Naive thymus-derived CD4-positive, alpha-beta T cell (primary cell): ENCODE data around the gene CCDC149. TPM values are rescaled to one million over a fixed set of nuclear protein-coding genes. Genes with fewer than 3 reads are reported as not detected.

ENCODE experiments used
- ATAC-seq: fragments of 150-1000 bp; cut with Tn5 transposase; 2 replicates; pipeline ENCODE4 v1.10.0; 2021; ENCODE audit warnings: mild to moderate bottlenecking, moderate library complexity
- CTCF ChIA-PET: fragments of 350-600 bp; sonication (Branson Sonifier 250); formaldehyde crosslinking; loops from one replicate; lab custom pipeline; 2021; ENCODE audit warnings: antibody characterized with exemption; lab: Charles Lee
- POLR2A ChIA-PET: fragments of 350-600 bp; sonication (Branson Sonifier 250); formaldehyde crosslinking; loops from one replicate; lab custom pipeline; 2021; ENCODE audit warnings: antibody characterized with exemption, inconsistent platforms; lab: Charles Lee
- DNase-seq, 9 donors: peaks; one replicate each; pipeline versions ENCODE4 v3.0.0 to v3.0.0-alpha.2; 2020 to 2022; ENCODE audit warnings: mixed read lengths in 1 of 9
- H3K27ac ChIP-seq: one replicate; pipeline ENCODE4 v1.7.0; 2013; ENCODE audit warnings: mild to moderate bottlenecking, low read depth, low read length, moderate library complexity
- H3K27me3 ChIP-seq, 2 donors: one replicate each; pipeline ENCODE4 v1.7.0; 2013; ENCODE audit warnings: low read length in 2 of 2, mild to moderate bottlenecking in 2 of 2, moderate library complexity in 2 of 2; ENCODE audit not compliant: control insufficient read depth in 2 of 2, insufficient read depth in 2 of 2
- H3K36me3 ChIP-seq, 3 experiments: 1 replicate in 2 of 3; 2 replicates in 1 of 3; pipeline ENCODE4 v1.7.0; 2013; ENCODE audit warnings: low read length in 3 of 3, mild to moderate bottlenecking in 3 of 3, moderate library complexity in 1 of 3; ENCODE audit not compliant: insufficient read depth in 3 of 3, control insufficient read depth in 2 of 3
- H3K4me1 ChIP-seq, 2 donors: one replicate each; pipeline ENCODE4 v1.7.0; 2013; ENCODE audit warnings: low read length in 2 of 2, mild to moderate bottlenecking in 2 of 2, moderate library complexity in 1 of 2; ENCODE audit not compliant: control insufficient read depth in 2 of 2, insufficient read depth in 2 of 2
- H3K4me3 ChIP-seq: 2 replicates; pipeline ENCODE4 v1.7.0; 2013; ENCODE audit warnings: mild to moderate bottlenecking, low read length
- H3K9me3 ChIP-seq, 3 experiments: 1 replicate in 2 of 3; 2 replicates in 1 of 3; pipeline ENCODE4 v1.7.0; 2013; ENCODE audit warnings: low read length in 3 of 3; ENCODE audit not compliant: control insufficient read depth in 2 of 3
- H3K27ac Mint-ChIP-seq, 9 donors: one replicate each; pipeline ENCODE4 v1.8.0; 2020 to 2022; ENCODE audit warnings: mixed read lengths in 9 of 9, mild to moderate bottlenecking in 8 of 9, moderate library complexity in 5 of 9, inconsistent platforms in 2 of 9
- H3K27me3 Mint-ChIP-seq, 5 donors: one replicate each; pipeline ENCODE4 v1.8.0; 2021 to 2022; ENCODE audit warnings: mixed read lengths in 5 of 5, mild to moderate bottlenecking in 1 of 5
- H3K36me3 Mint-ChIP-seq, 5 donors: one replicate each; pipeline ENCODE4 v1.8.0; 2020 to 2022; ENCODE audit warnings: mixed read lengths in 5 of 5, mild to moderate bottlenecking in 3 of 5, inconsistent platforms in 1 of 5
- H3K4me1 Mint-ChIP-seq, 7 donors: one replicate each; pipeline ENCODE4 v1.8.0; 2020 to 2022; ENCODE audit warnings: mixed read lengths in 7 of 7, mild to moderate bottlenecking in 3 of 7, inconsistent platforms in 1 of 7
- H3K4me3 Mint-ChIP-seq, 10 donors: one replicate each; pipeline ENCODE4 v1.8.0; 2020 to 2022; ENCODE audit warnings: mild to moderate bottlenecking in 10 of 10, mixed read lengths in 10 of 10, moderate library complexity in 6 of 10, inconsistent platforms in 2 of 10
- H3K9me3 Mint-ChIP-seq, 11 donors: one replicate each; pipeline ENCODE4 v1.8.0; 2020 to 2022; ENCODE audit warnings: mixed read lengths in 11 of 11, mild to moderate bottlenecking in 4 of 11, inconsistent platforms in 1 of 11, moderate library complexity in 1 of 11
- intact Hi-C, 2 donors: fragments of 100-400 bp; cut with micrococcal nuclease; formaldehyde crosslinking; loops; one replicate each; pipeline ENCODE4 v1.15.1; 2023
- polyA plus RNA-seq, 2 donors: library from polyadenylated mRNA; unstranded; fragments of 300-500 nt; fragmentation: Illumina TruSeq; gene quantifications; one replicate each; pipeline ENCODE4 v1.2.3, GENCODE V29; 2021
- total RNA-seq, 6 experiments: library from RNA in 5 of 6; stranded (reverse) in 5 of 6; gene quantifications; 1 replicate in 5 of 6; 2 replicates in 1 of 6; pipeline ENCODE4 v1.2.3 and lab custom pipeline; 2021 to 2026

CCDC149 gene
- total and polyA plus RNA-seq, 7 experiments from 2014 or later: 0.19 to 6.7 (median 0.36) TPM; not detected in 3

DNA sequence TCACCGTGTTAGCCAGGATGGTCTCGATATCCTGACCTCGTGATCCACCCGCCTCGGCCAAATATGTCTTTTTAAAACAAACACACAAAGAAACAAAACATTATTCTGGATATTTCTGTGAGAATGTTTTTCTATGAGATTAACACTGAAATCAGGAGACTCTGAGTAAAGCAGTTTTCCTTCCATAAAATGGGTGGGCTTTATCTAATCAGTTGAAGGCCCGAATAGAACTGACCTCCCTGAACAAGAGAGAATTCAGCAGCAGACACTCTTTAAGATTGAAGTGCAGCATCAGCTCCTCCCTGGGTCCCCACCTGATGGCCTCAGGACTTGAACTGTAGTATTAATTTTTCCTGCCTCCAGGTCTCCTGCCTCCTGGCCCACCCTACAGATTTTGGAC, 139.9 kb downstream of the CCDC149 start:
- CTCF ChIA-PET: no interaction called here
- no peaks in the 10 kb centered on the region for H3K9me3 ChIP-seq
- Mint-ChIP-seq H3K27ac (no peak overlapping the region), H3K36me3 (no peaks in the 10 kb centered on the region), H3K4me3 (no peak overlapping the region), H3K4me1 (peaks cover 0 to 5% (median 0%) of the 10 kb centered on the region in 7 donors), H3K9me3 (peaks cover 0 to 8% (median 0%) of the 10 kb centered on the region in 11 donors), H3K27me3 (peaks cover 0 to 20% (median 5%) of the 10 kb centered on the region in 5 donors)
- DNase-seq: no peak
- no peak for ATAC-seq
- intact Hi-C loops: no loop called here
- H3K4me3 ChIP-seq: no peak overlapping the region
- no peaks in the 10 kb centered on the region for H3K4me1 ChIP-seq
- no peaks in the 10 kb centered on the region for H3K36me3 ChIP-seq
- H3K27ac ChIP-seq: no peak overlapping the region
- no peaks in the 10 kb centered on the region for H3K27me3 ChIP-seq
- POLR2A ChIA-PET: no interaction called here

DNA sequence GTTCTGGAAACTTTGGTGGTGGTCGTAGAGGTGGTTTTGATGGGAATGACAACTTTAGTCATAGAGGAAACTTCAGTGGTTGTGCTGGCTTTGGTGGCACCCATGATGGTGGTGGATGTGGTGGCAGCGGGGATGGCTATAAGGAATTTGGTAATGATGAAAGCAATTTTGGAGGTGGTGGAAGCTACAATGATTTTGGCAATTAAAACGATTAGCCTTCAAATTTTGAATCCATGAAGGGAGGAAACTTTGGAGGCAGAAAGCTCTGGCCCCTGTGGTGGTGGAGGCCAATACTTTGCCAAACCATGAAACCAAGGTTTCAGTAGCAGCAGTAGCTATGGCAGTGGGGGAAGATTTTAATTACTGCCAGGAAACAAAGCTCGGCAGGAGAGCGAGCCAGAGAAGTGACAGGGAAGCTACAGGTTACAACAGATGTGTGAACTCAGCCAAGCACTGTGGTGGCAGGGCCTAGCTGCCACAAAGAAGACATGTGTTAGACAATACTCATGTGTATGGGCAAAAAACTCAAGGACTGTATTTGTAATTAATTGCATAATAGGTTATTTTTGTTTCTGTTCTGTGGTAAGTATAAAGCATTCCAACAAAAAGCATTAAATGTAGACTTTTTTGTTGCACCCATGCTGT, 140.7 kb downstream of the CCDC149 start:
- DNase-seq (no peak), ATAC-seq (no peak)
- intact Hi-C loops: no loop called here
- no peaks in the 10 kb centered on the region for H3K4me1 ChIP-seq
- CTCF ChIA-PET: no interaction called here
- no peaks in the 10 kb centered on the region for H3K36me3 Mint-ChIP-seq
- no peak overlapping the region for H3K4me3 ChIP-seq
- no peak overlapping the region for H3K27ac Mint-ChIP-seq
- no peak overlapping the region for H3K27ac ChIP-seq
- peaks cover 0 to 5% (median 0%) of the 10 kb centered on the region in 7 donors for H3K4me1 Mint-ChIP-seq
- H3K9me3 Mint-ChIP-seq: peaks cover 0 to 11% (median 0%) of the 10 kb centered on the region in 11 donors
- POLR2A ChIA-PET: no interaction called here
- H3K36me3 ChIP-seq: no peaks in the 10 kb centered on the region
- no peaks in the 10 kb centered on the region for H3K27me3 ChIP-seq
- H3K4me3 Mint-ChIP-seq: no peak overlapping the region
- no peaks in the 10 kb centered on the region for H3K9me3 ChIP-seq
- H3K27me3 Mint-ChIP-seq: peaks cover 0 to 20% (median 4%) of the 10 kb centered on the region in 5 donors

DNA sequence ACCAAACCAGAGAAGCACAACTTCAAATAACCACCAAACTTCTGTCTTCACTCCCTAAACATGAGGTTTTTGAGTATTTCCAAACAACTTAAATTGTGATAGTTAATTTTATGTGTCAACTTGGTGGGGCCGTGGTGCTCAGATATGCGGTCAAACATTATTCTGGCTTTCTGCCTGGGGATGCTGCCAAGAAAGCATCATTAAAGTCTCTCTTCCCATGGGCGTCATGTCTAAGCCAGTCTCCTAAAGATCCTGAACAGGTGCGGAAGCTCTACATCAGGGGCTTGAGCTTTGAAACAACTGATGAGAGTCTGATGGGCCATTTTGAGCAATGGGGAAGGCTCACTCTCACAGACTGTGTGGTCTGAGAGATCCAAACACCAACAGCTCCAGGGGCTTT, 141.6 kb downstream of the CCDC149 start:
- H3K36me3 Mint-ChIP-seq: no peaks in the 10 kb centered on the region
- Histone ChIP-seq H3K4me1 (no peaks in the 10 kb centered on the region), H3K27ac (no peak overlapping the region), H3K4me3 (no peak overlapping the region), H3K36me3 (no peaks in the 10 kb centered on the region), H3K27me3 (no peaks in the 10 kb centered on the region), H3K9me3 (no peaks in the 10 kb centered on the region)
- no peak overlapping the region for H3K4me3 Mint-ChIP-seq
- DNase-seq (no peak), ATAC-seq (no peak)
- H3K9me3 Mint-ChIP-seq: peaks cover 0 to 11% (median 0%) of the 10 kb centered on the region in 11 donors
- ChIA-PET CTCF (no interaction called here), POLR2A (no interaction called here)
- no peak overlapping the region for H3K27ac Mint-ChIP-seq
- H3K4me1 Mint-ChIP-seq: peaks cover 0 to 5% (median 0%) of the 10 kb centered on the region in 7 donors
- peaks cover 0 to 20% (median 5%) of the 10 kb centered on the region in 5 donors for H3K27me3 Mint-ChIP-seq
- intact Hi-C loops: no loop called here

DNA sequence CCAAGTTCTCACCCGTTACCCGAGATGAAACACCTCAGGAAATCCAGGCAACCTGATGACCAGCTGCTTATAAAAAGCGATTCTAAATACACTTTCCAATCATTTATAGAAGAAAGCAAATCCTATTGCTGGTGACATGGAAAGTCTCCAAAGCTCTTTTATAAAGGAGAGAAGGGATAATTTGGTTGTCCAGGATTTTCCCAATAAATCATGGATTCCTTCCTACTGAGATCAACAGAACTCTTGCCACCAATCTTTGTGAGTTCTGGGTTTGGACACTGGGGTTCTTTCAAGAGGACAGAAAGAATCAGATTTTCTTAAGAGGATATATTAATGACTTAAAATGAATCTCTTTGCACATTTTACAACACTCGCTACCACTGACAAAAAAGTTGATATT, 142.2 kb downstream of the CCDC149 start:
- Mint-ChIP-seq H3K9me3 (peaks cover 0 to 11% (median 0%) of the 10 kb centered on the region in 11 donors), H3K4me1 (peaks cover 0 to 5% (median 0%) of the 10 kb centered on the region in 7 donors), H3K4me3 (no peak overlapping the region), H3K27me3 (peaks cover 0 to 17% (median 3%) of the 10 kb centered on the region in 5 donors), H3K27ac (no peak overlapping the region), H3K36me3 (no peaks in the 10 kb centered on the region)
- DNase-seq: no peak
- no peak overlapping the region for H3K4me3 ChIP-seq
- no peaks in the 10 kb centered on the region for H3K9me3 ChIP-seq
- CTCF ChIA-PET: no interaction called here
- POLR2A ChIA-PET: no interaction called here
- no peak for ATAC-seq
- no peaks in the 10 kb centered on the region for H3K4me1 ChIP-seq
- intact Hi-C loops: no loop called here
- no peak overlapping the region for H3K27ac ChIP-seq
- H3K36me3 ChIP-seq: no peaks in the 10 kb centered on the region
- no peaks in the 10 kb centered on the region for H3K27me3 ChIP-seq

DNA sequence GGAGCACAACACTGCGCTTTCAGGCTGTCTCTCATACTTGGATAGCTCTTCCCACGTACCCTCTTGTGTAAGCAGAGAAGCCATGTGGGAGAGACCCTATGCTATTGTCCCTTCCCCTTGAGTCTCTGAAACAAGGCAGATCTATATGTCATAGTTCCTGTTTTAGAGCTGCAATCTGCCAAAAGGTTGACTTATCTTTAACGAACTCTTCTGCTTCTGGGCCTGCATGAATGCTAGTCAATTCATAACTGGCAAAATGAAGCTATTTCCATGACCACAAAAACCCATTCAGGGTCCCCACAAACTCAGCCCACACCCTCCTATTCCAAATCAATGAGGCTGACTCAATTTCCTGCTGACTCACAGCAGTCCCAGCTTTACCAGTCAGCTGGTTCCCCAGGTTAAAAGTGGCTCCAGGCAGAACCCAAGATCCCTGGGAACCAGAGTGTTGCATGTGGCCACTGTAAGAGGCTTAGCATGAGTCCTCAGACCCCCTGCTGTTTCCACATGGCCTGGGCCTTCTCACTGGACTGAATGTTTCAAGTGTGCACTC, 142.7 kb downstream of the CCDC149 start:
- Mint-ChIP-seq H3K27ac (peak overlapping the region in 1 of 9 donors; percentile 6), H3K4me1 (peaks cover 0 to 5% (median 0%) of the 10 kb centered on the region in 7 donors), H3K36me3 (no peaks in the 10 kb centered on the region), H3K4me3 (no peak overlapping the region), H3K9me3 (peaks cover 0 to 11% (median 0%) of the 10 kb centered on the region in 11 donors), H3K27me3 (peaks cover 0 to 11% (median 4%) of the 10 kb centered on the region in 5 donors)
- ChIA-PET POLR2A (no interaction called here), CTCF (no interaction called here)
- Histone ChIP-seq H3K4me3 (no peak overlapping the region), H3K27ac (no peak overlapping the region), H3K27me3 (no peaks in the 10 kb centered on the region), H3K9me3 (no peaks in the 10 kb centered on the region), H3K36me3 (no peaks in the 10 kb centered on the region), H3K4me1 (no peaks in the 10 kb centered on the region)
- no peak for ATAC-seq
- intact Hi-C loops: no loop called here
- DNase-seq: no peak

DNA sequence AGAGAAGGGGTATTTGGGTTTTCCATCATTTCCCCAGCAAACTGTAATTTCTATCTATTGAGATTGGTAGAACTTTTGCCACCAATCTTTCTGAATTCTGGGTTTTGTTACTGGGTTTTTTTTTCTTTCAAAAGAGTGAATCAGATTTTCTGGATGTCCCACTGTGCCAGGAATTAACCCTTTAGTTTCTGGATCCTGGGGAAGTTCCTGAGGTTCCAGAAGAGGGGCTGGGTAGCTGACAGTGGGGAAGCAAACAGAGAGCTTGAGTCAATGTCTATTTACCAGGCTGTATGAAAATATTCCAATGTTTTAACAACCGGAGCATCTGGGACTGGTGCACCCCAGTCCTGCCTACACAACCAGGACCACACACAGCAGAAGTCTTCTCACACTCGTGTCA, 143.3 kb downstream of the CCDC149 start:
- H3K27ac ChIP-seq: no peak overlapping the region
- H3K36me3 Mint-ChIP-seq: no peaks in the 10 kb centered on the region
- H3K27ac Mint-ChIP-seq: no peak overlapping the region
- no peaks in the 10 kb centered on the region for H3K4me1 ChIP-seq
- no peaks in the 10 kb centered on the region for H3K36me3 ChIP-seq
- POLR2A ChIA-PET: no interaction called here
- CTCF ChIA-PET: no interaction called here
- ATAC-seq (no peak), DNase-seq (no peak)
- intact Hi-C loops: no loop called here
- peaks cover 0 to 11% (median 0%) of the 10 kb centered on the region in 11 donors for H3K9me3 Mint-ChIP-seq
- peaks cover 0 to 9% (median 5%) of the 10 kb centered on the region in 5 donors for H3K27me3 Mint-ChIP-seq
- no peaks in the 10 kb centered on the region for H3K27me3 ChIP-seq
- H3K9me3 ChIP-seq: no peaks in the 10 kb centered on the region
- peaks cover 0 to 5% (median 0%) of the 10 kb centered on the region in 7 donors for H3K4me1 Mint-ChIP-seq
- H3K4me3 Mint-ChIP-seq: no peak overlapping the region
- H3K4me3 ChIP-seq: no peak overlapping the region

DNA sequence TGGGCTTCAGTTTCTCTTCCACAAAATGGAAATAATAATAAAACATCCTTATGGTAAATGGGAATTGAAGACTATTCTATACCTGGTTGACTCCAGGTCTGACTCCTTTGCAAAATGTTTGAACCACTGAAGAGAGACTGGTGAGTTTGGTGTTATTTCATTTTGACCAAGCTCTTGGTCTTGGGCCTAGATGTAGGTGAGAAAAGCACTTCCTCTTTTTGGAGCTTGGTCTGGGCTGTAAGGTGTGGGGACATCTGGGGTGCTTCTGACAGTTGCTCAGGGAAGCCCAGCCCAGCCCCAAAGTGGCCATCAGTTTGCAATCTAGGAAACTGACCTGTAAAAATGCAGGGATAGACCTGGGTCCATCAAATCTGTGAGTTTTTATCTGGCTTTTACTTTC, 144.2 kb downstream of the CCDC149 start:
- CTCF ChIA-PET: no interaction called here
- Histone ChIP-seq H3K4me1 (no peaks in the 10 kb centered on the region), H3K27ac (no peak overlapping the region), H3K27me3 (no peaks in the 10 kb centered on the region), H3K36me3 (no peaks in the 10 kb centered on the region), H3K4me3 (no peak overlapping the region), H3K9me3 (no peaks in the 10 kb centered on the region)
- POLR2A ChIA-PET: no interaction called here
- Mint-ChIP-seq H3K27me3 (peaks cover 0 to 9% (median 5%) of the 10 kb centered on the region in 5 donors), H3K9me3 (peaks cover 0 to 11% (median 0%) of the 10 kb centered on the region in 11 donors), H3K4me1 (peaks cover 0 to 5% (median 0%) of the 10 kb centered on the region in 7 donors), H3K4me3 (no peak overlapping the region), H3K36me3 (no peaks in the 10 kb centered on the region), H3K27ac (no peak overlapping the region)
- no peak for ATAC-seq
- no peak for DNase-seq
- intact Hi-C loops: no loop called here
